GM19455 (cell line): ENCODE results near the gene SVOPL.

Experiments
- ATAC-seq: cut with Tn5 transposase; IDR thresholded peaks from one replicate; pipeline ENCODE4 v1.9.1; 2021; ENCODE audit not compliant: unreplicated experiment

The SVOPL gene

DNA sequence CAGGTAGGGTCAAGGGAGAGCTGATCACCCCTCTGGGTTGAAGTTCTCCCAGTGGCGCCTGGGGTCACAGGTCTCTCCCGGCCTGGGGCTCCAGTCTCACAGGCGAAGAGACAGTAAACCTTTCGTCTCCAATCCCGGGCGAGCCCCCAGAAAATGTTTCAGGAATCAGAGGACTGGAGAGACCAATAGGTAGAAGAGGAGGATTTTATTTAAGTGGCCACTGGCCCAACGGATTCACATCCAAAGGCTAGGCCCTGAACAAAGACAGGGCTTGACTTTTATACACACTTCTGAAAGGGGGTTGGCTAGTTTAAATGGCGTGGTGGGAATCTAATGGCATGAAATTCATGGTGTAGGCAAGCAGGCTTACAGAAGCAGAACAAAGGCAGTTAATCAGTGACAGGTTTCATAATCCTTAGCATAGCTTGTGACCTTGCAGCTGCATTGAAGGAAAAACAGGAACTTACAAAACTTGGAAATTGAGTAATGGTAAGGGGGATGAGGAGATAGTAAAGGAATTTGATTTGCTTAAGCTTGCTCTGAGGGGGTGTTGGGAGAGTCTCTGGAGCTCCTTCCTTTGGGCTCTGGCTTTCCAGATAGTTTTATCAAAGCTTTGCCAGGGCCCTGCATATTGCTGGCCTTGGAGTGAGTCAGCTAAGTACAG is 135.6 kb downstream of the SVOPL start:
- ATAC-seq = no peak

DNA sequence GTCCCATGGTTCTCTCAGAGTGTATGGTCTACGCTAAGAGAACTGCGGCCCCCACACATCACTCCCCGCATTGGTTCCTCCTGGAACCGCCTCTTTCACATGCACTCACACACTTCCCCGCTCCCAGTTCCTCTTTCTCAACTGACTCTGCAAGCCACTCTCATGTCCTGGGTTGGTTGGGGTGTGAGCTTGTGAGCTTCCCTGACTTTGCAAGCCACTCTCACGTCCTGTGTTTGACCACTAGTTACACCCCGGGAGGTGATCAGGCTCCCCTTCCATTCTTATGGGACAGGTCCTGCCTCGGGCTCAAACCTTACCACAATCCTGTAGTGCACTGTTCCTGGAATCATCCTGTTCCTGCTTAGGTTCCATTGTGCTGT is 136.1 kb downstream of the SVOPL start:
- ATAC-seq = no peak

DNA sequence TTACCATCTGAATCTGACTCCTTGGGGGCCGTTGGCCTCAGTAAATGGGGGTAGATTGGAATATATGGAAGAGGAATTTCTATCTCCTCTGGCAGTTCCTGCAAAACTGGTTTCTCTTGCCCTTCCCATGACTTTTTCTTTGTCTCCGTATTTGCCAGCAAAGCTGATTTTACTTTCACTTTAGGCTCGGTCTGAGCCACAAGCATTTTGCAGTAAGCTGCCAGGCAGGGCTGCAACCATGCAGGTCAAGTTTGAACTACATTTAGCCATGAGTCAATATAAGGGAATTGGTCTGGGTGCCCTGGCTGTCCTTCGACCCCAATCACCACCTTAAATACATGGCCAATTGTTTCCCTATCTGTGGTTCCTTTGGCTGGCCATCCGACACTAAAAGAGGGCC is 136.8 kb downstream of the SVOPL start:
- ATAC-seq = no peak

DNA sequence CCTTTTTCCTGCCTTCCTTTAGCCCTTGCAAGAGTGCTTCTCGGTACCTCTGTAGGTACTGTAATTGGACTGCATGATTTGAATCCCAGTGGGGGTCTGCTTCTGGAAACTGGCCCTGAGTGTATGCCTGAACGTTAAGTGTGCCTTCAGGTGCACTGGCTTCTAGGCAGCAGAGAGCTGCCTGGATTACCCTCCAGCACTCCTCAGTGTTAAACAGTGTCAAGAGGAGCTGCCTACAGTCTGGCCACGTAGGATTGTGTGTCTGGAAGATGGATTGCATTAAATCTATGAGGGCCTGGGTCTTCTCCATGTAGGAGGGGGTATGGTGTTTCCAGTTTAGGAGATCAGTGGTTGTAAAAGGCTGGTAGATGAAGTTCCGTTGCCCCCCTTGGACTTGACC is 137.4 kb downstream of the SVOPL start:
- no peak for ATAC-seq

DNA sequence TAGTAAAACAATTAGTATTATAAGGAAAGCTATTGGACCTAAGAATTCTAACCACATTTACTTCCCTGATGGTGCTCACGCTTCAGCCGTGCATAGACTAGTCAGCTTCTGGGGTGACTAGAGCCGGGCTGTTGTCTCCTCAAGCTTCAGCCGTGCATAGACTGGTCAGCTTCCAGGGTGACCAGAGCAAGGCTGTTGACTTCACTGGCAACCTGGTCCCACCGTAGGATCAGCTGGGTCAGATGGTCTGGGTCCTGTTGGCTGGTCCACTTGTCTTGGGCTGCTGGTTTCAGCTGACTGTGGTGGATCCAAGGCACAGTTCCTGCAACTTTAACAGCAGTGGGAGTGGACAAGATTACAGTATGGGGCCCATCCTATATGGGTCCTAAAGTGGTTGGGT is 141.7 kb downstream of the SVOPL start:
- no peak for ATAC-seq

DNA sequence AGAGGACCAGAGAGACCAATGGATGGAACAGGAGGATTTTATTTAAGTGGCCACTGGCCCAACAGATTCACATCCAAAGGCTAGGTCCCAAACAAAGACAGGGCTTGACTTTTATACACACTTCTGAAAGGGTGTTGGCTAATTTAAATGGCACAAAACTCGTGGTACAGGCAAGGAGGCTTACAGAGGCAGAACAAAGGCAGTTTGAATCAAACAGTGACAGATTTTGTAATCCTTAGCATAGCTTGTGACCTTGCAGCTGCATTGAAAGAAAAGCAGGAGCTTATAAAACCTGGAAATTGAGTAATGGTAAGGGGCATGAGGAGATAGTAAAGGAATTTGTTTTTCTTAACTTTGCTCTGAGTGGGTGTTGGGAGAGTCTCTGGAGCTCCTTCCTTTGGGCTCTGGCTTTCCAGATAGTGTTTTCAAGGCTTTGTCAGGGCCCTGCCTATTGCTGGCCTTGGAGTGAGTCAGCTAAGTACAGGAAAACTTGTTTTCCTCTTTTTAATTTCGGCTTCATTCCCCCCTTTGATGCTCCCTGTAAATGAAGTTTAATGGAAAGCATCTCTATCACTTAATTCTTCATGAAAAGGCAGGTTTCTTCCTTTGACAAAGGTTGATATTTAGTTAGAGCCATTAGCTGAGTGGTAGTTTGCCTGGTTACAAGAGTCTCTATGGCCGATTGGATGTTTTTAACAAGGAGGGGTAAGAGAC is 144.2 kb downstream of the SVOPL start:
- no peak for ATAC-seq

DNA sequence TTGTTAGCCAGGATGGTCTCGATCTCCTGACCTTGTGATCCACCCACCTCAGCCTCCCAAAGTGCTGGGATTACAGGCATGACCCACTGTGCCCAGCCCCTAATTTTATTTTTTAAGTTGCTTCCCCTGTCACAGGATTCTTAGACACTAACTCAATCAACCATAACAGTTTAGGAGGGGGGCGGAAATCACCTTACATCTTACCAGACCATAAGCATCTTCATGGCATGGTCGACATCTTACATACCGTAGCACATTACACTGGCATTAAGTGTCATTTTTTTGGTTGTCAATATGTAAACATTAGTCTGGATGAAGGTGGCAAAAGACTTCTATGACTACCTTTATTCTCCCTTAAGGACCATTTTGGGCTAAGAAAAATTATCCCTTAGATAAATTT is 145.5 kb downstream of the SVOPL start:
- no peak for ATAC-seq

DNA sequence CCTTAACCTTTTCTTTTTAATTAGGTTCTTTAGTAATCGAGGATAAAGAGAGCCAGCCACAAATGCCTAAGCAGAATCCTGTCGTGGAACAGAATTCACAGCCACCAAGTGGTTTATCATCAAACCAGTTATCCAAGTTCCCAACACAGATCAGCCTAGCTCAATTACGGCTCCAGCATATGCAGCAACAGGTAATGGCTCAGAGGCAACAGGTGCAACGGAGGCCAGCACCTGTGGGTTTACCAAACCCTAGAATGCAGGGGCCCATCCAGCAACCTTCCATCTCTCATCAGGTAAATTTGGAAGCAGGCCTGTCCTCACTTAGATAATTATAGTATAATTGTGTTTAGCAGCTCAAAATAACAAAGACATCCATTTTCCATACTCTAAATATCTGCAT is 146.5 kb downstream of the SVOPL start:
- ATAC-seq = no peak

DNA sequence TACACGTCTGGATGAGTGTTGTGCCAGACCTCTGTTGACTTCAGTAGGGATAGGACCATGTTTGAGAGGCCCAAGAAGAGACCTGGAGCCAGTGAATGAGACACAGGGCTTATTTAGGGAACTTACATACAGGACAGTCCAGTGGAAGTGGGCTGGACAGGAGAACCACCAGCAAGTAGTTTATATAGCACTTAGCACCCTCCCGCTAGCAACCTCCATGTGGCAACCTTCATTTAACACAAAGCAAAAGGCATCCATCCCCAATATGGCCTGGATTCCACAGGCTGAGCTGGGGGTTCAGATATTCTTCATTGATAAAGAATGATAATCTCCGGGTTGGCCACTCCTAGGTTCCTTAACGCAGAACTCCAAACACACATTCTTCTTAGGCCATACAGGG is 147.4 kb downstream of the SVOPL start:
- ATAC-seq = no peak

DNA sequence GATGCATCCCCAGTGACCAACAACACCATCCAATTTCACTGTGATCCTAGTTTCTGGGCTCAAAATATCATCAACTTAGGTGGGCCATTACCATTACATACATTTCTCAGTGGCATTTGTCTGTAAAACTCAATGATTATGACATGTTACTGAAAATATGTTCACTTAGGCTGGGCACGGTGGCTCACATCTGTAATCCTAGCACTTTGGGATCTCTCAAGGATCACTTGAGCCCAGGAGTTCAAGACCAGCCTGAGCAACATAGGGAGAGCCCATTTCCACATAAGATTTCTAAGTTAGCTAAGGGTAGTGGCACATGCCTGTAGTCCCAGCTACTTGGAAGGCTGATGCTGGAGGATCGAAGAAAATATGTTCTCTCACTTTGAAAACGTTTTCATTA is 150.1 kb downstream of the SVOPL start:
- no peak for ATAC-seq

DNA sequence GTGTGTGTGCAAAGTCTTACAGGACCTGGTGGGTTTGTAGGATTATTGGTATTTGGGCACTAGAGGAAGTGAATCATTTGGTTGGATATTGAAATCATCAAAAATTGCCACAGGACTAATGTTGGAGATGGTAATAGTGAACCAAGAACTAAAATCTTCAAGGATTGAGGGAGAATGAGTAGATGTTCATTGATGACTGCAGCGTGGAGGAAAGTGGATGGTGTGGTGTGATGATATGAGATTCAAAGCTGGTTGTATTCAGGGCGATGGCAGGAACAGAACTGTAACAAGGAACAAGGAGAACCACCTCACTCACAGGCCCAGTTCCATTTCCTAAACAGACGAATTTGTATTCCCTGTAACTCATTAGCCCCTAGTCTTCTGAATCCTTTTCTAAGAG is 150.8 kb downstream of the SVOPL start:
- no peak for ATAC-seq

DNA sequence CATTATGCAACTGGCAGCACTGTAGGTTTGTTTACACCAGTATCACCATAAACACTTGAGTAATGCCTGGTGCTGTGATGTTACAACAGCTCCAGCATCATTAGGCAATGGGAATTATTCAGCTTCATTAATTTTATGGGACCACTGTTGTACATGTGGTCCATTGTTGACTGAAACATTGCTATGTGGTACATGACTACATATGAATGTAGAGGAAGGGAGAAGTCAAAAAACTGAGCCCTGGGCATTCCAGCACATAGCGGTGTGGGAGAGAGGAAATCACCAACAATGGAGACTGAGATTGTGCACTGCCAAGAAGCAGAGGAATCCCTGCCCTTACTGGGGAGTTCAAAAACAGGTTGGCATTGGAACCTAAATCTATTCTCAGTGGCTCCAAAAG is 152.1 kb downstream of the SVOPL start:
- ATAC-seq = no peak

DNA sequence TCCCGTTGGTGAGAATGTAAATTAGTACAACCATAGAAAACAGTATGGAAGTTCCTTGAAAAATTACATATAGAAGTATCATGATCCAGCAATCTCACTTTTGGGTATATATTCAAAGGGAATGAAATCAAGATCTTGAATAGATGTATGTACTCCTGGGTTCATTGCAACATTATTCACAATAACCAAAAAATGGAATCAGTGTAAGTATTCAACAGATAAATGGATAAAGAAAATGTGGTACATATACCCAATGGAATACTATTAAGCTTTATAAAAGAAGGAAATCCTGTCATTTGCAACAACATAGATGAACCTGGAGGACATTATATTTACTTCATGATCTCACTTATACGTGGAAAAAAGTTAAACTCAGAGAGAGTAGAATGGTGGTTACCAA is 154.3 kb downstream of the SVOPL start:
- no peak for ATAC-seq

DNA sequence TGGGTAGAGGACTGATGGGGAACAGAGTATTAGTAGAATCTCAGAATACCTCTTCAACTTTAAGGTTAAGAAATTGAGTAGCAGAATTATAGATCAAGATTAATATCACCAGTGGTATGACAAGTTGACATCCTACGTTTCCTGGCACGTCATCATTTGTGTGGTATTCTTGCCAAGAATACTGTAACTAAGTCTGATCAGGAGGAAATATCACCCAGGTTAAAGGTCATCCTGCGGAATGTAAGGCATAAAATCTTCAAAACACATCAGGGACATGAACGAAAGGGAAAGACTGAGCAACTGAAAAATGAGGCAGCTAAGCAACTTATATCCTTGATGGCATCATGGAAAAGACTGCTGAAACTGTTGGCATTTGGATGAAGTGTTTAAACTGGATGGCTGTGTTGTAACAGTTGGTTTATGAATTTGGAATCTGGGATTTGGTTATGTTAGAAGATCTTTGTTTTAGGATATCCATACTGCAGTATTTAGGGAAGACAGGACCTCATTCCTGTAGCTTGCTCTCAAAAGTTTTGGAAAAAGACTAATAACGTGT is 155.0 kb downstream of the SVOPL start:
- no peak for ATAC-seq

DNA sequence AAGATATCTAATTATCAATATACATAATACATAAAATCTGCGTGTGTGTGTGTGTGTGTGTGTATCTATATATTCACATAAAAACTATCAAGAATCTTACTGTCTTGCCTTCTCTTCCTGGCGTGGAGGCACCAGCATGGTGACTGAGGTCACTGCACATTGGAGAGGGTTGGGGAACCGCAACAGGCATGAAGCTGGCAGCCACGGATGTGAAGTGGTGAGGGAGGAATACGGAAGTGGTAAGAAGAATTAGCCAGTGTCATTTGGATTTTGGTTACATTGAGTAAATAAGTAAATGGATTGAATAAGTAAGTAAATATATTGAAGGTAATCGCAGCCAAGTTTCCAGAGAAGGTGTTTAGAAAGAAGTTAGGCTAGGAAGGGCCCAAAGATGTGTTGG is 156.0 kb downstream of the SVOPL start:
- ATAC-seq = no peak
